GM23338 (cell line): ENCODE measurements around the gene FAU. TPM values are rescaled to one million over a fixed set of nuclear protein-coding genes. Genes with fewer than 3 reads are reported as not detected.

Source experiments
- ATAC-seq: fragments of 200-7000 bp; cut with Tn5 transposase; 3 replicates; pipeline ENCODE4 v1.9.1; 2020
- DNase-seq: peaks from one replicate; pipeline ENCODE4 v3.0.0-alpha.2; 2015; ENCODE audit warnings: low spot score
- H2AFZ ChIP-seq: fragments of 200-600 bp; sonication (generic); 2 replicates; pipeline ENCODE4 v1.8.0; 2016; ENCODE audit warnings: antibody characterized with exemption, mild to moderate bottlenecking, moderate library complexity
- H3F3A ChIP-seq: fragments of 200-600 bp; sonication (generic); replicated peaks from 2 replicates; pipeline ENCODE4 v1.8.0; 2017; ENCODE audit warnings: antibody characterized with exemption, mixed run types, low read depth
- H3K27ac ChIP-seq: fragments of 200-600 bp; sonication (generic); 2 replicates; pipeline ENCODE4 v1.6.1; 2016; ENCODE audit warnings: low read depth
- H3K27me3 ChIP-seq: fragments of 200-600 bp; sonication (generic); 2 replicates; pipeline ENCODE4 v1.8.0; 2016; ENCODE audit warnings: mild to moderate bottlenecking, mixed run types, moderate library complexity; ENCODE audit not compliant: insufficient read depth
- H3K36me3 ChIP-seq: fragments of 200-600 bp; sonication (generic); 2 replicates; pipeline ENCODE4 v1.8.0; 2016; ENCODE audit warnings: mild to moderate bottlenecking; ENCODE audit not compliant: insufficient read depth
- H3K4me1 ChIP-seq: fragments of 200-600 bp; sonication (generic); 2 replicates; pipeline ENCODE4 v1.8.0; 2016; ENCODE audit warnings: mild to moderate bottlenecking, moderate library complexity; ENCODE audit not compliant: insufficient read depth
- H3K4me2 ChIP-seq: fragments of 200-600 bp; sonication (generic); 2 replicates; pipeline ENCODE4 v1.7.1; 2017; ENCODE audit warnings: mixed run types
- H3K4me3 ChIP-seq: fragments of 200-600 bp; sonication (generic); 2 replicates; pipeline ENCODE4 v1.6.1; 2016; ENCODE audit warnings: mixed run types
- H3K79me2 ChIP-seq: fragments of 200-600 bp; sonication (generic); replicated peaks from 2 replicates; pipeline ENCODE4 v1.8.0; 2017; ENCODE audit warnings: mild to moderate bottlenecking; ENCODE audit not compliant: insufficient read depth
- H3K9me2 ChIP-seq: fragments of 200-600 bp; sonication (generic); 2 replicates; pipeline ENCODE4 v1.8.0; 2017; ENCODE audit not compliant: insufficient read depth
- H4K20me1 ChIP-seq: fragments of 200-600 bp; sonication (generic); replicated peaks from 2 replicates; pipeline ENCODE4 v1.8.0; 2017; ENCODE audit warnings: mild to moderate bottlenecking; ENCODE audit not compliant: insufficient read depth
- H3K27ac Mint-ChIP-seq: 2 replicates; pipeline ENCODE4 v1.8.0; 2020; ENCODE audit warnings: inconsistent platforms, mild to moderate bottlenecking, moderate library complexity, mixed read lengths
- H3K27me3 Mint-ChIP-seq: 3 replicates; pipeline ENCODE4 v1.8.0; 2022; ENCODE audit warnings: low read depth, mild to moderate bottlenecking, moderate library complexity, mixed read lengths, inconsistent platforms; ENCODE audit not compliant: insufficient read depth, poor library complexity
- H3K36me3 Mint-ChIP-seq: 3 replicates; pipeline ENCODE4 v1.8.0; 2021; ENCODE audit warnings: low read depth, mild to moderate bottlenecking, inconsistent platforms, moderate library complexity, mixed read lengths
- H3K4me1 Mint-ChIP-seq: 3 replicates; pipeline ENCODE4 v1.8.0; 2020; ENCODE audit warnings: mild to moderate bottlenecking, inconsistent platforms, mixed read lengths
- H3K4me3 Mint-ChIP-seq: 3 replicates; pipeline ENCODE4 v1.8.0; 2021; ENCODE audit warnings: moderate library complexity, mild to moderate bottlenecking, inconsistent platforms, mixed read lengths
- H3K9me3 Mint-ChIP-seq: 3 replicates; pipeline ENCODE4 v1.8.0; 2020; ENCODE audit warnings: moderate library complexity, mild to moderate bottlenecking, inconsistent platforms, mixed read lengths
- CREB1 ChIP-seq: fragments of 250-450 bp; sonication (Bioruptor Pico); IDR thresholded peaks from 2 replicates; pipeline ENCODE4 v1.5.0; 2020; ENCODE audit warnings: low read depth, mild to moderate bottlenecking, moderate library complexity
- CTCF ChIP-seq, 2 experiments: fragments of 200-600 bp in 1 of 2; sonication (generic) in 1 of 2; conservative IDR thresholded peaks; 2 replicates each; pipeline versions ENCODE4 v1.5.1 to v1.6.1; 2016 to 2017; ENCODE audit warnings: antibody characterized with exemption in 2 of 2, low read depth in 2 of 2, mild to moderate bottlenecking in 2 of 2, moderate library complexity in 1 of 2
- ETS1 ChIP-seq: IDR thresholded peaks from 2 replicates; pipeline ENCODE4 v1.6.1; 2016; ENCODE audit warnings: antibody characterized with exemption
- EZH2 ChIP-seq: fragments of 200-600 bp; sonication (generic); IDR thresholded peaks from one replicate; pipeline ENCODE4 v1.8.0; 2017; ENCODE audit warnings: antibody characterized with exemption, mild to moderate bottlenecking, low read depth; ENCODE audit not compliant: unreplicated experiment
- EZH2phosphoT487 ChIP-seq: fragments of 200-600 bp; sonication (generic); IDR thresholded peaks from one replicate; pipeline ENCODE4 v1.8.1; 2018; ENCODE audit warnings: antibody characterized with exemption; ENCODE audit not compliant: unreplicated experiment
- JUNB ChIP-seq: IDR thresholded peaks from one replicate; pipeline ENCODE4 v1.6.1; 2016; ENCODE audit warnings: antibody characterized with exemption; ENCODE audit not compliant: unreplicated experiment
- NANOG ChIP-seq: IDR thresholded peaks from 2 replicates; pipeline ENCODE4 v1.6.1; 2016; ENCODE audit warnings: antibody characterized with exemption, borderline replicate concordance
- POLR2AphosphoS5 ChIP-seq: IDR thresholded peaks from 2 replicates; pipeline ENCODE4 v1.6.1; 2016; ENCODE audit warnings: antibody characterized with exemption, low read depth
- STAT1 ChIP-seq: IDR thresholded peaks from one replicate; pipeline ENCODE4 v1.6.1; 2016; ENCODE audit warnings: antibody characterized with exemption; ENCODE audit not compliant: unreplicated experiment
- ZNF114 ChIP-seq: fragments of 250-450 bp; sonication (Bioruptor Pico); IDR thresholded peaks from 2 replicates; pipeline ENCODE4 v1.5.0; 2020; ENCODE audit warnings: mild to moderate bottlenecking, moderate library complexity
- ZNF331 ChIP-seq: fragments of 250-450 bp; sonication (Bioruptor Pico); IDR thresholded peaks from 2 replicates; pipeline ENCODE4 v1.5.0; 2020; ENCODE audit warnings: low read depth, mild to moderate bottlenecking, moderate library complexity
- ZNF462 ChIP-seq: fragments of 250-450 bp; sonication (Bioruptor Pico); IDR thresholded peaks from 2 replicates; pipeline ENCODE4 v1.5.0; 2020; ENCODE audit warnings: mild to moderate bottlenecking, moderate library complexity
- polyA plus RNA-seq: library from polyadenylated mRNA; unstranded; fragments of >200 nt; fragmentation: Nextera tagmentation; extraction: Ambion mirVana; gene quantifications from 2 replicates; pipeline ENCODE4 v1.2.1, GENCODE V29; 2016
- total RNA-seq: library from RNA; depleted of rRNA; stranded (reverse); fragments of >200 nt; shearing (Covaris generic); gene quantifications from 2 replicates; pipeline ENCODE4 v1.2.3, GENCODE V29; 2014
- TF ChIP-seq, protein P1 (sequence below): IDR thresholded peaks from one replicate; pipeline ENCODE4 v1.6.1; 2018; ENCODE audit warnings: antibody characterized with exemption; ENCODE audit not compliant: unreplicated experiment

Gene FAU
- total and polyA plus RNA-seq, 2 experiments from 2014 or later = 262 to 1,177 TPM

- Histone ChIP-seq H3K27me3 (no peaks in the 10 kb centered on the region), H3K4me1 (no peaks in the 10 kb centered on the region), H3K36me3 (no peaks in the 10 kb centered on the region), H3K9me2 (no peaks in the 10 kb centered on the region), H4K20me1 (no peaks in the 10 kb centered on the region), H3K79me2 (no peaks in the 10 kb centered on the region), H3K4me3 (no peak overlapping the region), H3K27ac (no peak overlapping the region), H2AFZ (no peak overlapping the region), H3F3A (no peaks in the 10 kb centered on the region), H3K4me2 (no peak overlapping the region)
- TF ChIP-seq NANOG = no peak
- no peak for TF ChIP-seq ETS1
- TF ChIP-seq ZNF114 (CRISPR knock-in tag) = no peak
- TF ChIP-seq, protein P1, sequence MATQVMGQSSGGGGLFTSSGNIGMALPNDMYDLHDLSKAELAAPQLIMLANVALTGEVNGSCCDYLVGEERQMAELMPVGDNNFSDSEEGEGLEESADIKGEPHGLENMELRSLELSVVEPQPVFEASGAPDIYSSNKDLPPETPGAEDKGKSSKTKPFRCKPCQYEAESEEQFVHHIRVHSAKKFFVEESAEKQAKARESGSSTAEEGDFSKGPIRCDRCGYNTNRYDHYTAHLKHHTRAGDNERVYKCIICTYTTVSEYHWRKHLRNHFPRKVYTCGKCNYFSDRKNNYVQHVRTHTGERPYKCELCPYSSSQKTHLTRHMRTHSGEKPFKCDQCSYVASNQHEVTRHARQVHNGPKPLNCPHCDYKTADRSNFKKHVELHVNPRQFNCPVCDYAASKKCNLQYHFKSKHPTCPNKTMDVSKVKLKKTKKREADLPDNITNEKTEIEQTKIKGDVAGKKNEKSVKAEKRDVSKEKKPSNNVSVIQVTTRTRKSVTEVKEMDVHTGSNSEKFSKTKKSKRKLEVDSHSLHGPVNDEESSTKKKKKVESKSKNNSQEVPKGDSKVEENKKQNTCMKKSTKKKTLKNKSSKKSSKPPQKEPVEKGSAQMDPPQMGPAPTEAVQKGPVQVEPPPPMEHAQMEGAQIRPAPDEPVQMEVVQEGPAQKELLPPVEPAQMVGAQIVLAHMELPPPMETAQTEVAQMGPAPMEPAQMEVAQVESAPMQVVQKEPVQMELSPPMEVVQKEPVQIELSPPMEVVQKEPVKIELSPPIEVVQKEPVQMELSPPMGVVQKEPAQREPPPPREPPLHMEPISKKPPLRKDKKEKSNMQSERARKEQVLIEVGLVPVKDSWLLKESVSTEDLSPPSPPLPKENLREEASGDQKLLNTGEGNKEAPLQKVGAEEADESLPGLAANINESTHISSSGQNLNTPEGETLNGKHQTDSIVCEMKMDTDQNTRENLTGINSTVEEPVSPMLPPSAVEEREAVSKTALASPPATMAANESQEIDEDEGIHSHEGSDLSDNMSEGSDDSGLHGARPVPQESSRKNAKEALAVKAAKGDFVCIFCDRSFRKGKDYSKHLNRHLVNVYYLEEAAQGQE = no peak
- no peak for TF ChIP-seq STAT1
- no peak for TF ChIP-seq POLR2AphosphoS5
- no peak for TF ChIP-seq CTCF (conservative IDR thresholded peaks at IDR 0.05; ENCODE audit: low read depth in 2 of 2)
- TF ChIP-seq EZH2 = no peak
- TF ChIP-seq CREB1 (CRISPR knock-in tag) = no peak
- no peak for TF ChIP-seq ZNF462
- TF ChIP-seq ZNF331 (CRISPR knock-in tag) = no peak
- no peak for TF ChIP-seq JUNB
- TF ChIP-seq EZH2phosphoT487 = no peak
- Mint-ChIP-seq H3K4me1 (peaks cover 5% of the 10 kb centered on the region; the same call in 1 of the 3 replicates), H3K4me3 (no peak overlapping the region), H3K27me3 (peaks cover 11% of the 10 kb centered on the region), H3K27ac (no peak overlapping the region), H3K36me3 (no peaks in the 10 kb centered on the region; the same call in 2 of the 3 replicates), H3K9me3 (no peaks in the 10 kb centered on the region; the same call in 2 of the 3 replicates)
- DNase-seq (no peak), ATAC-seq (no peak)
Observed at GRCh38 chr11:65152122-65152521, 30.2 kb upstream of the FAU start.
